KOPT-K1 (cell line): ENCODE data around the gene NOL9.

Experiments used
- H3K27ac ChIP-seq: fragments of 200-600 bp; sonication (generic); 2 replicates; pipeline ENCODE4 v1.5.1; 2016; ENCODE audit warnings: antibody characterized with exemption, mild to moderate bottlenecking, low read depth, low read length; ENCODE audit not compliant: poor library complexity, severe bottlenecking
- H3K36me3 ChIP-seq: fragments of 200-600 bp; sonication (generic); 2 replicates; pipeline ENCODE4 v1.5.1; 2017; ENCODE audit warnings: antibody characterized with exemption, mild to moderate bottlenecking, low read length, moderate library complexity; ENCODE audit not compliant: insufficient read depth
- H3K9me3 ChIP-seq: fragments of 200-600 bp; sonication (generic); 2 replicates; pipeline ENCODE4 v1.5.1; 2017; ENCODE audit warnings: antibody characterized with exemption, low read length, mild to moderate bottlenecking; ENCODE audit not compliant: insufficient read depth, poor library complexity, severe bottlenecking

NOL9 gene

DNA sequence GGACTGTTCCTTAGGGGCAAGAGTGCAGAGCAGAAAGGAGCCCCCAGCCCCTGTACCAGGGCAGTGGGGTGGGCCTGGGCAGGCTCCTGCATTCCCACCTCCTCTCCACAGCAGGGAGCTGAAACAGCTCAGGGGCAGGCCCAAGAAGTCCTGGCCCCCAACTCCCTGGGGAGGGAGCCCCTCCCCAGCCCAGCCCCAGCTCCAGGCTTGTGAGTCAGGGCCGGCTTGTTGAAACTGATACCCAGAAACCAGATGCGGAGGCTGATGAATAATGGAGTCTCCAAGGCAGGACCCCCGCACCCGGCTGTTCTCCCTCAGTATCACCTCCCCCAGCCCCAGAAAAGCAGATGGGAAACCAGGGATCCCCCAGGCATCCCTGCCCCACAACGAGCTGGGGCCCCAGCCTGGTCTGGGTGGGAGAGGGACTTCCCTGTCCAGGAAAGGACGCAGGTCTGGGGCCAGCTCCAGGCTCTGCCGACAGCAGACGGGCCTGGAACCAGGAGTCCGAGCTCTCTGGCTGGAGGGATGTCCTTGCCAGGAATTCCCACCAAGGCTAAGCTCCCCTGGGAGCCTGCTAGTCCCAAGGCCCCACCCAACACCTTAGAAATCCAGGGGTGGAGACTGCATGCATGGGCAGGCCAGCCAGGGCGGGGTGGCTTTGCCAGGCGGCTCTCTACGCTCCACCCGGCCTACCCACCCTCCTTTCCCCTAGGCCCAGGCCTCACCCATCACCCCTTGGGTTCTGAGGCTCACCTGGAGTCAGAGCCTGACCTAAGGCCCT lies 65.5 kb downstream of the NOL9 start:
- Histone ChIP-seq H3K9me3 (no peaks in the 10 kb centered on the region), H3K27ac (no peak overlapping the region), H3K36me3 (no peaks in the 10 kb centered on the region)

DNA sequence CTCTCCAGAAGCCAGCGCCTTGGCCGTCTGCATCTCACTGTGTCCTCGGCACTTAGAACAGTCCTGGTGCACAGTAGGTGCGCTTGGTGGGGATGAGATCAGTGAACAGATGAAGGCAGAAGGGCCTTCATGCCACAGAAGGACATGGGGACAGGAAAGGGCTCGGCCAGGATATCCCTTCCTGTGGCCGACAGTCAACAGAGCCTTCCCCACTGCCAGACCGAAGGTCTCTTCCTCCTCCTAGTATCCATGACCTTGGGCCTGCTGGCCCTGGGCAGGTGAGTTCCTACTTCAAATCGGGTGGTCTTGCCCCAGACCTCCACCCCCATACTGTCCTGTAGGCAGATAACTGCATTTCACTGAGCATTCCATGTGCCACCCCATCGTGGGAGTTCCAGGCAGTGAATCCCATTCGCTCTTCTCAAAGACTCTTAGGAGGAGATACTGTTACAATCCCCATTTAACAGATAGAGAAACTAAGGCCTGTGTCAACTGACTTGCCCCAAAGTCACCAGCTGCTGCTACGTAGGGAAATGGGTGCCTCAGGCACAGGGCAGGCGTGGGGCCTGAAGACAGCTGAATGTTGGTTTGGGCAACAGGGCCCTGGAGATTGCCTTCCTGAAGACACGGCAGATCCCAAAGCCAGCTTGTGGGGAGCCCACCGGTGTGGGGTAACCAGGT lies 66.4 kb downstream of the NOL9 start:
- no peaks in the 10 kb centered on the region for H3K36me3 ChIP-seq

DNA sequence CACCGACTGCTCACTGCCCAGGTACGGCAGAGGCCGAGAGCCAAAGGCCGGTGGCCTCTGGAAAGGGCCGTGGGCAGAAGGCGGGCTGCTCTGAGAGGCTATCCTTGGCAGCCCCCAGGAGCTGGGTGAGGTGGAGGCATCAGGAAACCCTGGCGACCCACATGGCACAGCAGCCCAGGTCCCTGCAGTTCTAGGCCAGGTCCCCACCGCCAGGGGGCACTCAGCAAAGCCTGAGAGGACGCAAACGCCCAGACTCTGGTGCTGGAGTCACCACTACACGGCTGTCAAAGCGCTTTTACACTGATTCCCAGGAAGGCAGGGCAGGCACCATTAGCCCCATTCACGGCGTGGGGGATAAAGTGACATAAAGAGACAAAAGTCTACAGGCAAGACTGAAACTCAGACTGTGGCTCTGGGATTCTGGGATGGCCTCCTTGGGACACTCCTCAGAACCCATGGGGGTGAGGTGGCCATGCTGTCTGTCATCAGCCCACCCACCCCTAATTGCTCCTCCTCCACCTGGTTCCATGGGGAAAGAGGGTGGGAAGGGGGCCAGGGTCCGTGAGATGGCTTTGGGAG lies 67.8 kb downstream of the NOL9 start:
- Histone ChIP-seq H3K27ac (no peak overlapping the region), H3K36me3 (no peaks in the 10 kb centered on the region), H3K9me3 (no peaks in the 10 kb centered on the region)

More for the DNA sequence above, 66.4 kb downstream of the NOL9 start:
- H3K9me3 ChIP-seq = no peaks in the 10 kb centered on the region
- no peak overlapping the region for H3K27ac ChIP-seq

- Histone ChIP-seq H3K36me3 (no peaks in the 10 kb centered on the region), H3K9me3 (no peaks in the 10 kb centered on the region), H3K27ac (no peak overlapping the region)
Observed at GRCh38 chr1:6485168-6486101, 68.9 kb downstream of the NOL9 start.

DNA sequence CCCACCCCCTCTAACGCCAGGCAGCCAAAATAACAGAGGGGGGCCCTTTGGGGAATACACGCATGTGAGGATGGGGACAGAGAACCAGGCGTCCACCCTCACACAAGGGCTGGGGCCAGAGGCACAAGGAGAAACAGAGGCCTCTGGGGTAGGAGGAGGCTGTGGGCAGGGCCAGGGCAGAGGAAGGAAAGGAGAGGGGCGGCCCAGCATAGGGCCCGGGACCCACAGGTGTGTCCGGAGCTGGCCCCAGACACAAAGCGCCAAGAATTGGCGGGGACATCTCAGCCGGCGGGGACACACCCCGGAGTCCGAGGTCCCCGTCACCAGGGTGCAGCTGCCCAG lies 69.5 kb downstream of the NOL9 start:
- H3K36me3 ChIP-seq = no peaks in the 10 kb centered on the region
- no peaks in the 10 kb centered on the region for H3K9me3 ChIP-seq
- H3K27ac ChIP-seq = no peak overlapping the region

DNA sequence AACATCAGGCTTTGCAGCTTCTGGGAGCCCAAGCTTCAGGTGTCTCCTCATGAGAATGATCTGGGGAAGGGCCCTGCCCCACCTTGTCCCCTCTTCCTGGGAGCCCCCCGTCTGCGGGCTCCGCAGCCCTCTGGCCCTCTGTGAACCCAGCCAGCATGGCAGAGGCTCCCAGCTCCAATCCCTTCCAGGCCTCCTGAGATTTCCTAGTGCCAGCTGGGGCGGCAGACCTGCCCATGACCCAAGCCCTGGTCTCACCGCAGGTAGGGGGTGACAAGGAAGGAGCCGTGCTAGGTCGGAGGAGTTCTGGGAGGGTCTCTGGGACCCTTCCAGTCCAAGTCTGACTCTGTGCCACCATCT lies 70.6 kb downstream of the NOL9 start:
- no peak overlapping the region for H3K27ac ChIP-seq
- no peaks in the 10 kb centered on the region for H3K9me3 ChIP-seq

DNA sequence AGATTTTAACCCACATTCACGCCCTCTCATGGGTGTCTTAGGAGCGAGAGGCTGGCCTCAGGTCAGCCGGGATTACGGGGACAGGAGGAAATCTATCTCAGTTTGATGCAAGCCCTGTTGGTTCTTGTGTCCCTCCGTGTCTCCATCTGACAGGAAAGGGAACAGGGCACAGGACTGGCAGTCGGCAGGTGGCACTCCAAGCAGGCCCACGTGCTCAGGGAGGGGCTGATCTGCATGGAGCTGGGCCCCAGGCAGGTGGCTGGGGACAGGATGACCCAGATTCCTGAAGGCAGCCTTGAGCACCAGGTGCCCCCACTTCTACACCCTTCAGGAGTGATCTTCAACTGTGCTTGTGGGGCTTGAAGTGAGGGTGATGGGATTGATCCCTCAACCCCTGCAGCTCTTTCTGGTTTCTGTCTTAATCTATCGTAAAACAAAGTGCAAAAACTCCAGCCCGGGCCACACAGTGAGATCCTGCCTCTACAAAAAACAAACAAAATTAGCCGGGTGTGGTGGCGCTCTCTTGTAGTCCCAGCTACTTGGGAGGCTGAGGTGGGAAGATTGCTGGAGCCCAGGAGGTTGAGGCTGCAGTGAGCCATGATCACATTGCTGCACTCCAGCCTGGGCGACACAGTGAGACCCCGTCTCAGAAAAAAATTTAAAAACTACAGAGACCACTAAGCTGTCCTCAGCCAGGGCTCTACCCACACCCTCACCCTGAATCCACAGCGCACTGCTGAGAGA lies 71.1 kb downstream of the NOL9 start:
- H3K36me3 ChIP-seq = no peaks in the 10 kb centered on the region
- no peaks in the 10 kb centered on the region for H3K9me3 ChIP-seq
- H3K27ac ChIP-seq = no peak overlapping the region

More for the DNA sequence above, 70.6 kb downstream of the NOL9 start:
- no peaks in the 10 kb centered on the region for H3K36me3 ChIP-seq

DNA sequence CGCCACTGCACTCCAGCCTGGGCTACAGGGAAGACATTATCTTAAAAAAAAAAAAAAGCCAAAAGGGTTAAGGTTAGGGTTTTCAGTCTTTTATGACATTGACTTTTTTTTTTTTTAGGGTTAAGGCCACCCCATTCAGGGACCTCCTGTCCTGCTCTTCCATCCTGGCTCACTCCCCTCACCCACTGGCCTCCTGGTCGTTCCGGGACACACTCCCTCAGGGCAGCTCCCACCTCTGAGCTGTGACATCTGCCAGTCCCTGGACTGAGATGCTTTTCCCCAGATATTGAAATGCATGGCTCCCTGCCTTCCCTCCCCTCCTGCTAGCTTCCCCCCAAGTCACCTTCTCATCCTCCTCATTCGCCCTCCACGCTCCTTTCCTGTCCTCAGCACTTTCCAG lies 72.5 kb downstream of the NOL9 start:
- H3K9me3 ChIP-seq = no peaks in the 10 kb centered on the region
- H3K27ac ChIP-seq = no peak overlapping the region
- H3K36me3 ChIP-seq = no peaks in the 10 kb centered on the region

DNA sequence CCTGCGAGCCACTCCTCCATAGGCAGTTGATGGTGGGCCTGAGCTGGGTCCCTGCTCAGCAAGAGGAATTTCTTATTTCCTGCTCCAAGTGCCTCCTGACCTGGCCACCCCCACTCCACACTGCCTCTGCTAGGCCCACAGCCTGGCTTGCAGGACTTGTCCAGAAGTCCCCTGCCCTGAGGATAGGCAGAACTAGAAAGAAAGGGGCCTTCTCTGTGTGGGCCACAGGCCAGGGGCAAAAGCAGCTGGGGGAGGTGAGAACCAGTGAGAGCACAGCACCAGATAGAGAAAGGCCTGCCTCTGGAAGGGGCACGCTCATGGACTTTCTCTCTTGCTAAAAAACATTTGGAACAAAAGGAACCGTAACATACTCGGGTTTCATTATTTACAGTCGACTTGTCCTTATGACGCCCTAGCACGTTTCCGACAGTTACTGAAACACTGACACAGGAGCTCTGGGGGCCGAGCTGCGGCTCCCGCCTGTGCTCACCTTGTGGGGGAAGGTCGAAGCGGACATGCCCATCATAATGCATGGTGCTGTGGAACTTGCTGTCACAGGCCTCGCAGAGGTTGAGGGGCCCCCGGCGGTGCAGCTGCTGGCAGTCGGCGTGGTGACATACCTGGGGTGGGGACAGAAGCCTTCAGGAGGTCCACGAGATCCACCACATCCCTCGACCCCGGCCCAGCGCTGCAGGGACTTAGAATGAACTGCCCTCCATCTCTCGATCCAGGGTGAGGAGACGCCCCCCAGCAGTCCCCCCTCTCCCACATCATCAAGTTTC lies 77.1 kb downstream of the NOL9 start:
- Histone ChIP-seq H3K9me3 (no peaks in the 10 kb centered on the region), H3K36me3 (no peaks in the 10 kb centered on the region), H3K27ac (no peak overlapping the region)

DNA sequence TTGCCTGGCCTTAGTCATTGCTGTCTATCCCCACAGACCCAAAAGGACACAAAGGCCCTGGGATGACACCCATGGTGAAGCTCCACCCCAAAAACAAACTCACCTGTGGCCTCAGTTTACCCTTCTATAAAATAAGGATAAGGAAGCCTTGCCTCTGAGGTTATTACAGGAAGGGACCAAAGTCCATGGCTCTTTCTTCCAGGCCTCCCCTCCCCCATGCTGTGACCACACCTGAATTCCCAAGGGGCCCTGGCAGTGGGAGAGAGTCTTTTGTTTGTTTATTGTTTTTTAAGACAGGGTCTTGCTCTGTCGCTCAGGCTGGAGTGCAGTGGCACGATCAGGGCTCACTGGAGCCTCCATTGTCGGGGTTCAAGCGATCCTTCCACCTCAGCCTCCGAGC lies 77.8 kb downstream of the NOL9 start:
- H3K9me3 ChIP-seq = no peaks in the 10 kb centered on the region
- H3K36me3 ChIP-seq = no peaks in the 10 kb centered on the region
- no peak overlapping the region for H3K27ac ChIP-seq

- no peaks in the 10 kb centered on the region for H3K9me3 ChIP-seq
- H3K36me3 ChIP-seq = no peaks in the 10 kb centered on the region
- H3K27ac ChIP-seq = no peak overlapping the region
Observed at GRCh38 chr1:6475381-6476133, 78.8 kb downstream of the NOL9 start.

DNA sequence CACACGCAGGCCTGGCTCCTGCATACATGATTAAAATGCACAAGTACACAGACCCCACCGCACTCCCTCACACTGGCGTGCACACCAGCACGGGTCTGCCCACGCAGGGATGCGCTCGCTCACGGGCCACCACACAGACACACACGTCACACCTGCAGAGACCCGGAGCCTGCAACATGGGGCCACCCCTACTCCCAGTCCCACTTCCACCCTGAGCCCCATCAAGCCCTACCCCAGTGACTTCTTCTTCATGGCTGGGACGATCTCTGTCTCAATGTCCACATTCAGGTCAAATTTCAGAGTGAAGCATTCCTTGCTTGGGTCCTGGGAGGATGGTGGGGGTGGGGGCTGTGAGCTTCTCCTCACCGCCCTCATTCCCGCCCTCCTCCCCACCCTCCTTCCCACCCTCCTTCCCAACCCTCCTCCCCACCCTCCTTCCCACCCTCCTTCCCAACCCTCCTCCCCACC lies 79.5 kb downstream of the NOL9 start:
- no peaks in the 10 kb centered on the region for H3K36me3 ChIP-seq
- H3K9me3 ChIP-seq = no peaks in the 10 kb centered on the region
- no peak overlapping the region for H3K27ac ChIP-seq
